DND-41 (cell line): Measurements from ENCODE around the gene PILRB.

Source experiments
- CTCF ChIP-seq: IDR thresholded peaks from 2 replicates; pipeline ENCODE4 v1.5.1; 2012; ENCODE audit warnings: borderline replicate concordance, low read length, moderate library complexity, mild to moderate bottlenecking; ENCODE audit not compliant: poor library complexity, severe bottlenecking; ENCODE audit errors: extremely low read depth
- EZH2 ChIP-seq: IDR thresholded peaks from 3 replicates; pipeline ENCODE4 v1.6.1; 2012; ENCODE audit warnings: borderline replicate concordance, low read depth, mild to moderate bottlenecking, moderate library complexity, low read length, inconsistent platforms; ENCODE audit not compliant: severe bottlenecking

- no peak for TF ChIP-seq CTCF
- TF ChIP-seq EZH2, result no peak
These were observed 2.4 kb downstream of the PILRB start for GRCh38 chr7:100360135-100360854.
